Kidney epithelial cell (primary cell): Measurements from ENCODE around the gene MAEA. TPM values are rescaled to one million over a fixed set of nuclear protein-coding genes. Genes with fewer than 3 reads are reported as not detected.

Source experiments
- DNase-seq: peaks from one replicate; pipeline ENCODE4 v3.0.0-alpha.2; 2010; ENCODE audit warnings: low read depth
- H3K27me3 ChIP-seq: 2 replicates; pipeline ENCODE4 v1.6.0; 2011; ENCODE audit warnings: low read length; ENCODE audit not compliant: control insufficient read depth, insufficient read depth
- H3K36me3 ChIP-seq: 2 replicates; pipeline ENCODE4 v1.5.1; 2011; ENCODE audit warnings: low read length; ENCODE audit not compliant: control insufficient read depth, insufficient read depth
- H3K4me3 ChIP-seq: 2 replicates; pipeline ENCODE4 v1.5.1; 2011; ENCODE audit warnings: low read depth, mild to moderate bottlenecking, control low read depth, low read length
- total RNA-seq: library from RNA; depleted of rRNA; stranded (reverse); fragments of >200 nt; gene quantifications from 2 replicates; pipeline ENCODE4 v1.2.3, GENCODE V29; 2015
- TF ChIP-seq, protein P1 (sequence below): IDR thresholded peaks from 2 replicates; pipeline ENCODE4 v1.5.1; 2011; ENCODE audit warnings: mild to moderate bottlenecking, moderate library complexity, low read length, control low read depth, inconsistent platforms; ENCODE audit not compliant: insufficient read depth, poor library complexity, severe bottlenecking

MAEA gene
- total RNA-seq, 1 donor from 2014 or later = 79.1 TPM

DNA sequence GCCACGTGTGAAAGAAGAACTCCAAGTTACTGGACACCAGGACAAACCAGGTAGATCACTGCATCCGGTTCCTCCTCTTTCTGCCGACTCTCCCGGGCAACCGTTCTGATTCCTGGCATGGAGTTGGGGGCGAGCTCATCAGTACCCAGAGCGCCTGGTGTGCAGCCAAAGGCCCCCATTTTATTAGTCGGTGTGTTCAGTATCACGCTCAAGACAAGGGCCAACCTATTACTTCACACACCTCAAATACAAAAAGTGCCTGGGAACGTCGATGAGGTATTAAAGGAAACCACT lies 38.0 kb upstream of the MAEA start:
- Histone ChIP-seq H3K36me3 (peaks cover 1% of the 10 kb centered on the region), H3K27me3 (no peaks in the 10 kb centered on the region), H3K4me3 (no peak overlapping the region)
- no peak for DNase-seq
- TF ChIP-seq, protein P1, sequence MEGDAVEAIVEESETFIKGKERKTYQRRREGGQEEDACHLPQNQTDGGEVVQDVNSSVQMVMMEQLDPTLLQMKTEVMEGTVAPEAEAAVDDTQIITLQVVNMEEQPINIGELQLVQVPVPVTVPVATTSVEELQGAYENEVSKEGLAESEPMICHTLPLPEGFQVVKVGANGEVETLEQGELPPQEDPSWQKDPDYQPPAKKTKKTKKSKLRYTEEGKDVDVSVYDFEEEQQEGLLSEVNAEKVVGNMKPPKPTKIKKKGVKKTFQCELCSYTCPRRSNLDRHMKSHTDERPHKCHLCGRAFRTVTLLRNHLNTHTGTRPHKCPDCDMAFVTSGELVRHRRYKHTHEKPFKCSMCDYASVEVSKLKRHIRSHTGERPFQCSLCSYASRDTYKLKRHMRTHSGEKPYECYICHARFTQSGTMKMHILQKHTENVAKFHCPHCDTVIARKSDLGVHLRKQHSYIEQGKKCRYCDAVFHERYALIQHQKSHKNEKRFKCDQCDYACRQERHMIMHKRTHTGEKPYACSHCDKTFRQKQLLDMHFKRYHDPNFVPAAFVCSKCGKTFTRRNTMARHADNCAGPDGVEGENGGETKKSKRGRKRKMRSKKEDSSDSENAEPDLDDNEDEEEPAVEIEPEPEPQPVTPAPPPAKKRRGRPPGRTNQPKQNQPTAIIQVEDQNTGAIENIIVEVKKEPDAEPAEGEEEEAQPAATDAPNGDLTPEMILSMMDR = no peak

DNA sequence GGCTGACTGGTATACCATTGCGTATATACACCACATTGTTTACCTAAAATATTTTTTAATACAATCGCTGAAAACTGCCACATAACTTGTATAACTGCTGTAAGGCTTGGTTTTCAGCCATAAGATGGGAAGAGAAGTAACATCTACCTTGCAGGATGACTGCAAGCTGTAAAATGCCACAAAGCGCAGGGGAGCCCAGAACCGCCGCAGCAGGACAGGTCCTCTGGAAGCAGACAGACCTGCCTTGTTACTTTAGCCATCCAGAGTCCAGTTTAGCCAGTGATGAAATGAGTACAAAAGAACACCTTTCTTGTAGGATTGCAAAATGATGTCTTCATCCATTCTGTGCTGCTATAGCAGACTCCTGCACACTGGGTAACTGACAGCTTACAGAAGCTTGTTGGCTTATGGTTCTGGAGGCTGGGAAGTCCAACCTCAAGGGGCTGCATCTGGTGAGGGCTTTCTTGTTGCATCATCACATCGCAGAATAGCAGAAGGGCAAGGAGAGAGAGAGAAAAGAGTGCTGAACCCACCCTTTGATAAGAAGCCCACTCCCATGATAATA lies 36.7 kb upstream of the MAEA start:
- TF ChIP-seq, protein P1 = no peak
- Histone ChIP-seq H3K4me3 (no peak overlapping the region), H3K27me3 (no peaks in the 10 kb centered on the region), H3K36me3 (peaks cover 1% of the 10 kb centered on the region)
- no peak for DNase-seq

DNA sequence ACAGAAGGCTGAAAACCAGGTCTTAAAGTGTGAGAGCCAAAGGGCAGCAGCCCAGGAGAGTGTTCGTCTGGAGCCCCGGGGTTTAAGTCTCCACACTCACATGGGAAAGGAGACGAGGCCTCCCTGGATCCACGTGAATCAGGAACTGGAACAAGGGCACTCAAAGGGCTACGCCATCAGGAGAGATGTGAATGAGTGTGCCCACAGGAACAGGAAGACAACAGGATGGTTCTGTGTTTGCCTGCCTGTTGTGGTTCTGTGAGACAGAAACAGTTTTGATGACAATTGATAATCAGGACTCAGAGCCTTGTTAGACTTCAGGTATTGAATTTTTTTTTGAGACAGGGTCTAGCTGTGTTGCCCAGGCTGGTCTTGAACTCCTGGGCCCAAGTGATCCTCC lies 35.9 kb upstream of the MAEA start:
- Histone ChIP-seq H3K27me3 (no peaks in the 10 kb centered on the region), H3K4me3 (no peak overlapping the region), H3K36me3 (peaks cover 1% of the 10 kb centered on the region)
- no peak for DNase-seq
- TF ChIP-seq, protein P1 = no peak

DNA sequence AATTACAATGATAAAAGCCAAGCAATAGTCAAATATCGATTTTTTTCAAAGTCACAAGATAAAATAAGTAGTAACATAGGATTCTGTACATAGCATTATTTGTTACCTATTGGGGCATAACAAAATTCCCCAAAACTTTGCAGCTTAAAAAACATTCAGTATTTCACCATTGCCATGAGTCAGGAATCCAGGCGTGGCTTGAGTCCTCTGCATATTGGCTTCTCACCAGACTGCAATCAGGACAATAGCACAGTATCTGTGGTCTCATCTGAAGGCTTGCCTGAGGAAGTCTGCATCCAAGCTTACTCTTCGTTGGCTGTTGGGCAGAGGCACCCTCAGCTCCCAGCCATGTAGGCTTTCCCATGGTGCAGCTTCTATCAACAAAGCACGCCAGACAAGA lies 34.5 kb upstream of the MAEA start:
- H3K36me3 ChIP-seq = peaks cover 1% of the 10 kb centered on the region
- TF ChIP-seq, protein P1 = no peak
- no peaks in the 10 kb centered on the region for H3K27me3 ChIP-seq
- DNase-seq = no peak
- no peak overlapping the region for H3K4me3 ChIP-seq

DNA sequence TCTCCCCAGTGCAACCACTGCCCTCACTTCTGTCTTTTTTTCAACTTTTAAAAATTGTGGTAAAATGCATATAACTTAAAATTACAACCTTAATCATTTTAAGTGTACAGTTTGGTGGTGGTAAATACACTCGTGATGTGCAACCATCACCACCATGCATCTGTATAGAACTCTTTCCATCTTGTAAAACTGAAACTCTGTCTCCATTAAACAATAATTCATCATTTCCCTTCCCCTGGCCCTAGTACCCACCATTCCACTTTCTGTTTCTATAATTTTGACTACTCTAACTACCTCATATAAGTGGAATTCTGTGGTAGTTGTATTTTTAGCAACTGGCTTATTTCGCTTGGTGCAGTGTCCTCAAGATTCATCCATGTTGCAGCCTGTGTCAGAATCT lies 34.0 kb upstream of the MAEA start:
- Histone ChIP-seq H3K4me3 (no peak overlapping the region), H3K27me3 (no peaks in the 10 kb centered on the region), H3K36me3 (peaks cover 1% of the 10 kb centered on the region)
- TF ChIP-seq, protein P1 = no peak
- no peak for DNase-seq

DNA sequence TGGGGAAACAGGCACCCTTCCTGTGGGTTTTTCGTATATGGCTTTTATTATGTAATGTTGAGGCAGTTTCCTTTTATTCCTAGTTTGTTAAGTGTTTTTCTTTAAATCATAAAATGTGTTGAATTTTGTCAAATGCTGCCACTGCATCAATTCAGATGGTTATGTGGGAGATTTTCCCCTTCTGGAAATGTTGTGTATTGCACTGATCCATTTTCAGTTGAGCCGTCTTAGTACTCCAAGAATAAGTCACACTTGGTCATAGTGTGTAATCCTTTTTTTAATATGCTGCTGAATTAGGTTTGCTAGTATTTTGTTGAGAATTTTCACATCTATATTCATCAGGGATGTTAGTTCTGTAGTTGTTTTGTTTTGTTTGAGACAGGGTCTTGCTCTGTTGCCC lies 31.2 kb upstream of the MAEA start:
- no peak for DNase-seq
- TF ChIP-seq, protein P1 = no peak

More for the DNA sequence above, 31.2 kb upstream of the MAEA start:
- Histone ChIP-seq H3K4me3 (no peak overlapping the region), H3K27me3 (no peaks in the 10 kb centered on the region), H3K36me3 (no peaks in the 10 kb centered on the region)
